GM19468 (cell line): Measurements from ENCODE around the gene GYPB.
"Not testable (repeated sequence)": the region's sequence is repeated elsewhere in the genome, so short reads cannot be mapped to it uniquely, and the experiment has no call there.

ENCODE experiments used
- ATAC-seq: cut with Tn5 transposase; IDR thresholded peaks from one replicate; pipeline ENCODE4 v1.9.1; 2021; ENCODE audit warnings: mild to moderate bottlenecking, moderate library complexity, moderate number of reproducible peaks; ENCODE audit not compliant: unreplicated experiment; ENCODE audit errors: extremely low read depth

Gene GYPB

GRCh38 chr4:144019277-144019676 lies at the start of gene GYPB:
TSS of gene GYPB (minus strand) at chr4:144019380. CDS start at chr4:144019287, 93 bp downstream.
- not testable (repeated sequence) for ATAC-seq

- ATAC-seq, result not testable (repeated sequence)
These were observed 42.4 kb upstream of the GYPB start for GRCh38 chr4:144061556-144061955.

GRCh38 chr4:144060234-144060859 lies 41.2 kb upstream of the GYPB start:
- ATAC-seq, result not testable (repeated sequence)

- ATAC-seq, result no peak
These were observed 37.6 kb upstream of the GYPB start for GRCh38 chr4:144056800-144057199.

- not testable (repeated sequence) for ATAC-seq
These were observed 36.2 kb upstream of the GYPB start for GRCh38 chr4:144055336-144055735.

- not testable (repeated sequence) for ATAC-seq
These were observed 32.3 kb upstream of the GYPB start for GRCh38 chr4:144051494-144051893.

GRCh38 chr4:144050631-144051030 lies 31.5 kb upstream of the GYPB start:
- ATAC-seq, result not testable (repeated sequence)

GRCh38 chr4:144049495-144050424 lies 30.6 kb upstream of the GYPB start:
- not testable (repeated sequence) for ATAC-seq

GRCh38 chr4:144044936-144045335 lies 25.8 kb upstream of the GYPB start:
- ATAC-seq, result not testable (repeated sequence)

GRCh38 chr4:144032580-144032979 lies 13.4 kb upstream of the GYPB start:
- not testable (repeated sequence) for ATAC-seq

- not testable (repeated sequence) for ATAC-seq
These were observed 12.7 kb upstream of the GYPB start for GRCh38 chr4:144031875-144032274.

- not testable (repeated sequence) for ATAC-seq
These were observed 12.2 kb upstream of the GYPB start for GRCh38 chr4:144031369-144031768.

- ATAC-seq, result not testable (repeated sequence)
These were observed 11.5 kb upstream of the GYPB start for GRCh38 chr4:144030708-144031107.

GRCh38 chr4:144026682-144027081 lies 7.5 kb upstream of the GYPB start:
- not testable (repeated sequence) for ATAC-seq

- ATAC-seq, result not testable (repeated sequence)
These were observed 5.3 kb upstream of the GYPB start for GRCh38 chr4:144024399-144025053.

- not testable (repeated sequence) for ATAC-seq
These were observed 3.7 kb upstream of the GYPB start for GRCh38 chr4:144022772-144023400.

- peak; percentile 61 for ATAC-seq
These were observed 2.3 kb upstream of the GYPB start for GRCh38 chr4:144021336-144021990.

- not testable (repeated sequence) for ATAC-seq
These were observed 768 bp downstream of the GYPB start for GRCh38 chr4:144018223-144019000.

- ATAC-seq, result not testable (repeated sequence)
These were observed 1.9 kb downstream of the GYPB start for GRCh38 chr4:144017271-144017670.
